22Rv1 (cell line): ENCODE results near the gene CCDC85B.
A peak's percentile ranks its signal among the peaks of the same experiment; 100 is the strongest.

Source experiments
- H3K27ac ChIP-seq: fragments of 450-650 bp; 2 replicates; pipeline ENCODE4 v1.5.1; 2017
- ZFX ChIP-seq: fragments of 450-650 bp; IDR thresholded peaks from 2 replicates; pipeline ENCODE4 v1.6.1; 2017; ENCODE audit warnings: antibody characterized with exemption, borderline replicate concordance
- TF ChIP-seq, protein P1 (sequence below): fragments of 450-650 bp; IDR thresholded peaks from 2 replicates; pipeline ENCODE4 v1.5.1; 2017; ENCODE audit warnings: mild to moderate bottlenecking

Gene CCDC85B

DNA sequence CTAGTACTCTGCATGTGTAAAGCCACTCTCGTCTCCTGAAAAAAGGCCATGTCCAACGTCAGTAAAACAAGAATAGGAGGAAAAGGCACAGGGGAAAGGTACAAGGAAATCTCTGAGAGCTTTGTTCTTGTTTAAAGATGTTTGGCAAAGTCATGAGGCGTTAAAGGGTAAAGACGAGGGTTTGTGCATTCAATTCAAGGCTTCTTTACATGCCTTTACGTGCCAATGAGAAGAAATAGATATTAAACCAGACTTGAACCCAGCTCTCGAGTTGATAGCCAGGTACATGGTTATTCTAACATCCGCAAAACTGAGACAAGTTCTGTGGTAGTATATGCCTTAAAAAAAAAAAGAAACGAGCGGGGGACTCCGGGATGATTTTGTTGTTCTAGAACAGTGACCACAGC is 31.8 kb upstream of the CCDC85B start:
- TF ChIP-seq ZFX: no peak
- TF ChIP-seq, protein P1, sequence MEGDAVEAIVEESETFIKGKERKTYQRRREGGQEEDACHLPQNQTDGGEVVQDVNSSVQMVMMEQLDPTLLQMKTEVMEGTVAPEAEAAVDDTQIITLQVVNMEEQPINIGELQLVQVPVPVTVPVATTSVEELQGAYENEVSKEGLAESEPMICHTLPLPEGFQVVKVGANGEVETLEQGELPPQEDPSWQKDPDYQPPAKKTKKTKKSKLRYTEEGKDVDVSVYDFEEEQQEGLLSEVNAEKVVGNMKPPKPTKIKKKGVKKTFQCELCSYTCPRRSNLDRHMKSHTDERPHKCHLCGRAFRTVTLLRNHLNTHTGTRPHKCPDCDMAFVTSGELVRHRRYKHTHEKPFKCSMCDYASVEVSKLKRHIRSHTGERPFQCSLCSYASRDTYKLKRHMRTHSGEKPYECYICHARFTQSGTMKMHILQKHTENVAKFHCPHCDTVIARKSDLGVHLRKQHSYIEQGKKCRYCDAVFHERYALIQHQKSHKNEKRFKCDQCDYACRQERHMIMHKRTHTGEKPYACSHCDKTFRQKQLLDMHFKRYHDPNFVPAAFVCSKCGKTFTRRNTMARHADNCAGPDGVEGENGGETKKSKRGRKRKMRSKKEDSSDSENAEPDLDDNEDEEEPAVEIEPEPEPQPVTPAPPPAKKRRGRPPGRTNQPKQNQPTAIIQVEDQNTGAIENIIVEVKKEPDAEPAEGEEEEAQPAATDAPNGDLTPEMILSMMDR: no peak
- H3K27ac ChIP-seq: peak overlapping the region; percentile 99

DNA sequence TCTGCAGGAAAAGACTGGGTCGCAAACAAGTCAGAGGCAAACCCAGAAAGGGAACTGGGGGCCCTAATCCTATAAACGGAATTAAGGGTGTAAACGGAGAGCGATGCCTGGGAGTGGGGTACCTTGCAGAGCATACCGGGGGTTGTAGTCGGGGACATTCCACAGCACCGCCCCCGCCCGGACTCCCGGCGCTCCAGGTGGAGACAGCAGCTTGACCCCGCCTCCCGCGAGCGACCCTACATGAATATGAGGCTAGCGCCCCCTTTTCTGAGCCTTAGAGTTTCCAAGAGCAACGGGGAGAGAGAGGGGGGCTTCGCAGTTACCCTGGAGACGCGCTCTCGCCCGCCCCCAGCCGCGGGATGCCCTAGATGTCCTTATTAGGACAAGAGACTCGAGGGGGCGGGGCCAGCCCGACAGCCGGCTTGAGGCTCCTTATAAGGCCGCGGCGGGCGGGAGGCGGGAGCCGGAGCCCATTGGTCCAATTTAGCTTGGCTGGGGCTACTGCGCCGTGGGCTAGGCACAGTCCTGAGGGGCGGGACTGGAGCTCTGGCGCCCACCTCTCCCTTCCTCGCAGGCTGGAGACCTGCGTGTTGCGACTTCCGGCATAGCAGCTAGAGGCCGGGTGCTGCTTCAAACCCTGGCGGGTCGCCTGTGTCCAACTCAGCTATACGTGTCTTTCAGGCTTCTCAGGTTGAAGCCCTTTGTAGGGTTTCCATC is 31.2 kb upstream of the CCDC85B start:
- TF ChIP-seq ZFX: no peak
- TF ChIP-seq, protein P1: no peak
- H3K27ac ChIP-seq: peak overlapping the region; percentile 99

DNA sequence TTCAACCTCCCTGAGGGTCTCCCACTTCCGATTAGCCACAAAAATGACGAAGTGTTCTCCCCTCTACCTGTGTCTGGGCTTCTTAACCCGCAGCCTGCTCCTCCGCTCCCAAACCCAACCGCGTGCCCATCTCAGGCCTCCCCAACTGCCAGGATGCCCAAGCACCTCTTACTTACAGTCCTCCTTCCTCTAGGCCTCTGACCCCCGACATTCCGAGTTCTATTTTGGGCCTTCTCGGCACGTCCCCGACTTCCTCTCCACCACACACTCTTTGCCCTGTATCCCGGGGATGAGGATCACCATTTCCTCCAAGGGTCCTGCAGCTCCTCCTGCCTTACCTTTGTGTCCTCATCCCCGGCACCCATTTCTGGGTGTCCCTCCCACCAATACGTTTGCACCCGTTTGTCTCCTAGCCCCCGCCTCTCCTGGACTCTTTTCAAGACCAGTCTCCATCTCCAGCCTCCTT is 30.6 kb upstream of the CCDC85B start:
- no peak for TF ChIP-seq ZFX
- TF ChIP-seq, protein P1: no peak
- peak overlapping the region; percentile 99 for H3K27ac ChIP-seq

DNA sequence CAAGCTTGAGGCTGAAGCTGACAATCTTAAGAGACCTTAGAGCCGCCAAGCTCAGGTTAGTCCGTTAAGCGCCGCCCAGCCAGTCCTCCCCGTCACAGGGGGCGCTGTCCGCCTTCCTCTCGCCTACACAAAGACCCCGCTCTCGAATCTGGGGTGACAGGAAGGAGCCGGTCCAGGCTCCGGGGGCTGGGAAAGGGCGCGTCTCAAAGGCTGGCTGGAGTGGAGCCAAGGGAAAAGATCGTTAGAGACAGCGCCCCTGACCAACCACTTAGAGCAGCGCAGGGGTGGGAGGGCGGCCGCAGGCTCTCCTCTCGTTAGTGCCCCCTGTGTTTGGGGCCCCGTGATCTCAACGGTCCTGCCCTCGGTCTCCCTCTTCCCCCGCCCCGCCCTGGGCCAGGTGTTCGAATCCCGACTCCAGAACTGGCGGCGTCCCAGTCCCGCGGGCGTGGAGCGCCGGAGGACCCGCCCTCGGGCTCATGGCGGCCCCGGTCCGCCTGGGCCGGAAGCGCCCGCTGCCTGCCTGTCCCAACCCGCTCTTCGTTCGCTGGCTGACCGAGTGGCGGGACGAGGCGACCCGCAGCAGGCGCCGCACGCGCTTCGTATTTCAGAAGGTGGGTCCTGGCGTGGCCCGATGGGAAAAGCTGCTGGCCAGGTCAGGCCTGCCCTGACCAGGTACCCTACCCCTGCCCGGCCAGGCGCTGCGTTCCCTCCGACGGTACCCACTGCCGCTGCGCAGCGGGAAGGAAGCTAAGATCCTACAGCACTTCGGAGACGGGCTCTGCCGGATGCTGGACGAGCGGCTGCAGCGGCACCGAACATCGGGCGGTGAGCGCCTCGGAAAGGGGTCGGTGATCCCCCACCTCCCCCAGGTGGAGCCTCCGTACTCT is 30.0 kb upstream of the CCDC85B start, which contains the start of gene MUS81:
TSS of gene MUS81 (plus strand) at position 156 of the 887 bp plus-strand sequence. CDS start at position 477, 321 bp downstream.
- peak within 1 kb of the TSS; percentile 99 for H3K27ac ChIP-seq
- TF ChIP-seq ZFX: no peak
- TF ChIP-seq, protein P1: peak; percentile 94

DNA sequence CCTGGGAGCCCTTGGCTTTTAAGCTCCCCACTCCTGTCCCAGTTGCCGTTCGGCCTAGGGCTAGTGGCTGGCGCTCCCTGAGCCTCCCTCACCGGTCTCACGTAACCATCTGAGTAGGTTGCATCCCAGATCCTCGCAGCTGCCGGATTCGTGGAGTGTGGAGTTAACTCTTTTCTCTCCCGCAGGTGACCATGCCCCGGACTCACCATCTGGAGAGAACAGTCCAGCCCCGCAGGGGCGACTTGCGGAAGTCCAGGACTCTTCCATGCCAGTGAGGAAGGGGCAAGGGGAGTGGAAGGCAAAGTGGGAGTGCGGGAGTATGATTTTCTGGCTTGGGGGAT is 29.3 kb upstream of the CCDC85B start:
- H3K27ac ChIP-seq: peak overlapping the region; percentile 99
- TF ChIP-seq, protein P1: no peak
- TF ChIP-seq ZFX: no peak

DNA sequence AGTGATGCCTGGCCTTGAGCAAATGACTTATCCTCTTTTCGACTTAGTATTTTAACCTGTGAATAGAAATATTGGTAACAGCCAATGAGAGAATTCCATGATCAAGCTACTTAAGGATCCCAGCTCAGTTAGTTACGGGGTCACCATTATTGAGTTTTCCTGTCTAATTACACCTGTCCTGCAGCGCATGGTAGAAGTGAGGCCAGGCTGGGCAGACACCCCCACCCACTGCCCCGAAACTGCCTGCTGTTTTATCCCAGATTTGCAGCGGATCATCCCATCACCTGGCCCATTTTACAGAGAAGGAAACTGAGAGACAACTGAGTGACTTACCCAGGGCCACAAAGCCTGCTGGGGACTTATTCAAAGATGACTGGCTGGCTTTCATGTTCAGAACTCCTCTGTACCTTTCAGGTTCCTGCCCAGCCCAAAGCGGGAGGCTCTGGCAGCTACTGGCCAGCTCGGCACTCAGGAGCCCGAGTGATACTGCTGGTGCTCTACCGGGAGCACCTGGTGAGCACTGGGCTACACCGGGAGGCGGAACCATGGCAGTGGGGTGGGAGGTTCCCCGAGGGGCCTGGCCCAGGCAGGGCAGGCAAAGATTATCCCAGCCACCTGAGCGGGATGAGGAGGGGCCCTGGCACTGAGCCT is 28.8 kb upstream of the CCDC85B start:
- TF ChIP-seq, protein P1: no peak
- TF ChIP-seq ZFX: no peak
- H3K27ac ChIP-seq: peak overlapping the region; percentile 99
